Skeletal muscle satellite cell (primary cell): Measurements from ENCODE around the gene PPM1N.
A peak's percentile ranks its signal among the peaks of the same experiment; 100 is the strongest.

Experiments
- H3K27me3 ChIP-seq: 2 replicates; pipeline ENCODE4 v1.7.0; 2013; ENCODE audit warnings: low read length; ENCODE audit not compliant: control insufficient read depth, insufficient read depth
- H3K36me3 ChIP-seq: 2 replicates; pipeline ENCODE4 v1.7.0; 2013; ENCODE audit warnings: mild to moderate bottlenecking, control low read depth, low read length; ENCODE audit not compliant: insufficient read depth
- H3K4me1 ChIP-seq: 2 replicates; pipeline ENCODE4 v1.7.0; 2013; ENCODE audit warnings: low read length; ENCODE audit not compliant: control insufficient read depth, insufficient read depth
- H3K4me2 ChIP-seq: 2 replicates; pipeline ENCODE4 v1.7.0; 2013; ENCODE audit warnings: mild to moderate bottlenecking, low read length
- H3K4me3 ChIP-seq: 2 replicates; pipeline ENCODE4 v1.7.0; 2013; ENCODE audit warnings: low read length
- H3K9ac ChIP-seq: 2 replicates; pipeline ENCODE4 v1.7.0; 2013; ENCODE audit warnings: mild to moderate bottlenecking, low read depth, low read length, moderate library complexity
- H3K9me3 ChIP-seq: replicated peaks from 2 replicates; pipeline ENCODE4 v1.7.0; 2013; ENCODE audit warnings: mild to moderate bottlenecking, control low read depth, low read length

The PPM1N gene

GRCh38 chr19:45477713-45478453 is 20.4 kb upstream of the PPM1N start:
- H3K4me1 ChIP-seq: peaks cover 18% of the 10 kb centered on the region
- H3K27me3 ChIP-seq: no peaks in the 10 kb centered on the region
- H3K36me3 ChIP-seq: no peaks in the 10 kb centered on the region
- no peaks in the 10 kb centered on the region for H3K9me3 ChIP-seq
- H3K4me2 ChIP-seq: peak overlapping the region; percentile 85
- peak overlapping the region; percentile 72 for H3K4me3 ChIP-seq
- peak overlapping the region; percentile 87 for H3K9ac ChIP-seq

GRCh38 chr19:45478454-45479238 is 19.6 kb upstream of the PPM1N start:
- H3K4me2 ChIP-seq: peak overlapping the region; percentile 85
- no peaks in the 10 kb centered on the region for H3K27me3 ChIP-seq
- peak overlapping the region; percentile 72 for H3K4me3 ChIP-seq
- peaks cover 18% of the 10 kb centered on the region for H3K4me1 ChIP-seq
- peak overlapping the region; percentile 87 for H3K9ac ChIP-seq
- no peaks in the 10 kb centered on the region for H3K9me3 ChIP-seq
- H3K36me3 ChIP-seq: no peaks in the 10 kb centered on the region

- no peaks in the 10 kb centered on the region for H3K27me3 ChIP-seq
- H3K9me3 ChIP-seq: no peaks in the 10 kb centered on the region
- H3K4me3 ChIP-seq: no peak overlapping the region
- no peak overlapping the region for H3K4me2 ChIP-seq
- H3K36me3 ChIP-seq: no peaks in the 10 kb centered on the region
- H3K4me1 ChIP-seq: peaks cover 9% of the 10 kb centered on the region
- no peak overlapping the region for H3K9ac ChIP-seq
Measured at GRCh38 chr19:45483033-45483432, 15.2 kb upstream of the PPM1N start.

GRCh38 chr19:45484273-45484945 is 13.8 kb upstream of the PPM1N start:
- H3K9ac ChIP-seq: no peak overlapping the region
- H3K4me1 ChIP-seq: peaks cover 6% of the 10 kb centered on the region
- H3K4me3 ChIP-seq: no peak overlapping the region
- H3K9me3 ChIP-seq: no peaks in the 10 kb centered on the region
- no peaks in the 10 kb centered on the region for H3K27me3 ChIP-seq
- H3K36me3 ChIP-seq: no peaks in the 10 kb centered on the region
- H3K4me2 ChIP-seq: no peak overlapping the region

GRCh38 chr19:45485305-45486077 is 12.8 kb upstream of the PPM1N start:
- no peaks in the 10 kb centered on the region for H3K27me3 ChIP-seq
- H3K36me3 ChIP-seq: no peaks in the 10 kb centered on the region
- peak overlapping the region; percentile 59 for H3K9ac ChIP-seq

GRCh38 chr19:45488708-45489107 is 9.5 kb upstream of the PPM1N start:
- no peak overlapping the region for H3K9ac ChIP-seq
- H3K9me3 ChIP-seq: no peaks in the 10 kb centered on the region
- H3K4me2 ChIP-seq: no peak overlapping the region
- H3K27me3 ChIP-seq: no peaks in the 10 kb centered on the region
- H3K36me3 ChIP-seq: no peaks in the 10 kb centered on the region
- peaks cover 10% of the 10 kb centered on the region for H3K4me1 ChIP-seq
- H3K4me3 ChIP-seq: no peak overlapping the region

More at GRCh38 chr19:45485305-45486077, 12.8 kb upstream of the PPM1N start:
- Histone ChIP-seq H3K9me3 (no peaks in the 10 kb centered on the region), H3K4me2 (peak overlapping the region; percentile 90), H3K4me3 (peak overlapping the region; percentile 76), H3K4me1 (peaks cover 6% of the 10 kb centered on the region)

GRCh38 chr19:45489216-45489855 is 8.9 kb upstream of the PPM1N start:
- no peaks in the 10 kb centered on the region for H3K9me3 ChIP-seq
- H3K27me3 ChIP-seq: no peaks in the 10 kb centered on the region
- peaks cover 6% of the 10 kb centered on the region for H3K4me1 ChIP-seq
- no peak overlapping the region for H3K4me2 ChIP-seq
- H3K4me3 ChIP-seq: no peak overlapping the region
- no peaks in the 10 kb centered on the region for H3K36me3 ChIP-seq
- H3K9ac ChIP-seq: no peak overlapping the region

GRCh38 chr19:45492137-45492626 is 6.1 kb upstream of the PPM1N start:
- Histone ChIP-seq H3K36me3 (no peaks in the 10 kb centered on the region), H3K4me3 (peak overlapping the region; percentile 80), H3K9ac (peak overlapping the region; percentile 78), H3K4me2 (peak overlapping the region; percentile 87), H3K4me1 (peaks cover 5% of the 10 kb centered on the region), H3K27me3 (peaks cover 3% of the 10 kb centered on the region), H3K9me3 (no peaks in the 10 kb centered on the region)

- Histone ChIP-seq H3K4me1 (peaks cover 7% of the 10 kb centered on the region), H3K9me3 (no peaks in the 10 kb centered on the region), H3K9ac (peak overlapping the region; percentile 78), H3K36me3 (no peaks in the 10 kb centered on the region), H3K4me2 (peak overlapping the region; percentile 87), H3K4me3 (peak overlapping the region; percentile 80), H3K27me3 (peaks cover 3% of the 10 kb centered on the region)
Measured at GRCh38 chr19:45492627-45493470, 5.4 kb upstream of the PPM1N start.
